GM21737 (cell line): Measurements from ENCODE around the gene NACC1.
A peak's percentile ranks its signal among the peaks of the same experiment; 100 is the strongest.

ENCODE experiments used
- ATAC-seq: cut with Tn5 transposase; IDR thresholded peaks from one replicate; pipeline ENCODE4 v1.9.1; 2021; ENCODE audit warnings: mild to moderate bottlenecking, moderate library complexity; ENCODE audit not compliant: unreplicated experiment

NACC1 gene

GRCh38 chr19:13117772-13118423, at the start of gene NACC1:
Gene NACC1, plus strand, starts transcription at chr19:13118264. Its CDS starts 16,944 bp downstream, at chr19:13135208.
- ATAC-seq, result peak; percentile 66

- no peak for ATAC-seq
Observed at GRCh38 chr19:13069415-13070359, 48.4 kb upstream of the NACC1 start.

GRCh38 chr19:13070425-13071140, 47.5 kb upstream of the NACC1 start:
- ATAC-seq, result no peak

GRCh38 chr19:13071444-13072187, 46.4 kb upstream of the NACC1 start:
- ATAC-seq, result no peak

DNA sequence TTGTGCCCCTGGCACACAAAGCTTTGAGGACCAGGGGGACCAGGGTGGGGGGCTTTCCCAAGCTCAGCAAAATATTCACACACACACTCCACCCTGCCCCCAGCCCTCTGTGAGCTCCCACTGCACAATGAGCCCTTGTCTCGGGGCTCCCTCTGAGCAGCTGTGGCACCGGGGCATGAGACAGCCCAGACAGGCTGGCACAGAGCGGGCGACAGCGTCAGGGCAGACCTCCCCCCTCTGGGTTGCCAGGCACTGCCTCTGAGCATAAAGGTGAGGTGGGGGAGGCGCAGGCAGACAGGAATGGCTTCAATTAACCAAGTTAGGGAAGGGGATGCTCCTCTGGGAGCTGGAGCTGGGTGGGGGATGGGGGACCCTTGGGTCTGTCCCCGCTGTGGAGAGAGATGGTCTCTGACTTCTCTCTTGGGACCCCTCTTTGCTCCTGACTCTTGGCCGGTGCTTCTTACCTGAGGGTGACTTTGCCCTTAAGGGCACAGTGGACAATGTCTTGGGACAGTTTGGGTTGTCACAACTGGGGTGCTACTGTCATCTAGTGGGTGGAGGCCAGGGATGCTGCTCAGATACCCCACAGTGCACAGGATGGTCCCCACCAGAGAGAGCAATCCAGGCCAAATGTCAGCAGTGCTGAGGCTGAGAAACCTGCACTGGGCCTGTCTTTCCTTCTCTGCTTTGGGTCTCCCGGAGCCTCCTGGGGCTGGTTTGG, 45.7 kb upstream of the NACC1 start:
- ATAC-seq, result no peak

GRCh38 chr19:13073263-13073662, 44.8 kb upstream of the NACC1 start:
- ATAC-seq, result no peak

GRCh38 chr19:13074378-13074777, 43.7 kb upstream of the NACC1 start:
- no peak for ATAC-seq

- no peak for ATAC-seq
Observed at GRCh38 chr19:13076320-13076719, 41.7 kb upstream of the NACC1 start.

- ATAC-seq, result no peak
Observed at GRCh38 chr19:13076787-13077186, 41.3 kb upstream of the NACC1 start.

- no peak for ATAC-seq
Observed at GRCh38 chr19:13077240-13077639, 40.8 kb upstream of the NACC1 start.

DNA sequence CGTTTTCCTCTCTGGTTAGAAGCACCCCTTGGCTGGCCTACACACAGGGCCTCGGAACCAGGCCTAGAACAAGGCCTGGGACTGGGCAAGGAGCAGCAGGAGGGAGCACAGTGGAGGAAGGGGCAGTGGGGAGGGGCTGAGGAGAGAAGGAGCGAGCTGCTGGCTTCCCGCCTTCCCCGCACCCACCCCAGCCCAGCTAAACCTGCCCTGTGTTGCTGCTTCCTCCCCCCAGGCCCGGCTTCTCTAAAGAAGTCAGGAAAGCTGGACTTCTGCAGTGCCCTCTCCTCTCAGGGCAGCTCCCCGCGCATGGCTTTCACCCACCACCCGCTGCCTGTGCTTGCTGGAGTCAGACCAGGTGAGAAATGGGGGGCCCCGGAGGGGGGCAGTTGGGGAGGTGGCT, 39.7 kb upstream of the NACC1 start:
- ATAC-seq, result no peak

DNA sequence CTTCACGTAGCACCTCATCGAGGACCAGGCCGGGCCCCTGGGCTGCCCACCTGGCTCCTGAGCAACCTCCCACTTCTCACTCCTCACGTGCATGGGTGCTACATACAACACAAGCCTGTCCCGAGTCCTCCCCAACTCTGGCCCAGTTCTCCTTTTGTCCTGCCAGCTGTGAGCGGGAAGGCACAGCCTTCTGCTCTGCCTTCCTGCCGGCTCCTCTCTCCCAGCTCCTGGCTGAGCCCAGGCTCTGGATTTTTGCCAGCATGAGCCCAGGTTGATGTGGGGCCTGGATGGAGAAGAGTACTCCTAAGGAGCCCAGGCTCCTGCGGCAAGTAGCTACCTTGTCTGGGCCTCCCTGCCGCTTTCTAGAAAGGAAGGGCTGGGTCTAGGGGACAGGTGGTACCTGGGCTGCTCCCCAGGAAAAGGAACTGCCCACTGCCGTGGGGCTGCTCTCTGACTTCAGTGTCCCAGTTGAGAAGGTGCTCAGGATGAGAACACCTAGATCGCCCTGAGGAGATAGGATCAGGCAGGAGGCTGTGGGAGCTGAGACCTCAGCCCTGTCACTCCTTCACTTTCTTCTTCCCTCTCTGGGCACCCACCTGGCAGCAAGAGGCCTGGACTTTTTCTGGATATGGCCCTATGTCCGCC, 39.0 kb upstream of the NACC1 start:
- ATAC-seq, result no peak

DNA sequence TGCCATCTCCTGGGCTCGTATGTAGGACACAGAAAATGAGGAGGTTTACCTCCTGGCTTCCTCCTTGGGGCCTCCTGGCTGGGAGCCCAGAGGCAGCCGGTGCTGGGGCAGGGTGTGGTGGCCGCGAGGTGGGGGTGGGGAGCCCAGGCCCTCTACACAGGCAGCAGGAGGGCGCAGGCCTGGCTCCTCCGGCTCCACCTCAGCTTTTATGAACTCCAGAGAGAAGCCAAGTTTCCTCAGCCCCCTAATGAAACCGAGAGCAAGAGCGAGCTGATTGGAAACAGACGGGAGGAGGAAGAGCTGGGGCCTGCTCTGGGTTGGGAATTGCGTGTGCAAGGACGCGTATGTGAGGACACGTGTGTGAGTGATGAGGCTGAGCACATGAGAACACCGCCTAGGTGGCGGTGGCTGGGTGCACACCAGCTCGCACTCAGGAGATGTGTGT, 38.5 kb upstream of the NACC1 start:
- ATAC-seq, result no peak

DNA sequence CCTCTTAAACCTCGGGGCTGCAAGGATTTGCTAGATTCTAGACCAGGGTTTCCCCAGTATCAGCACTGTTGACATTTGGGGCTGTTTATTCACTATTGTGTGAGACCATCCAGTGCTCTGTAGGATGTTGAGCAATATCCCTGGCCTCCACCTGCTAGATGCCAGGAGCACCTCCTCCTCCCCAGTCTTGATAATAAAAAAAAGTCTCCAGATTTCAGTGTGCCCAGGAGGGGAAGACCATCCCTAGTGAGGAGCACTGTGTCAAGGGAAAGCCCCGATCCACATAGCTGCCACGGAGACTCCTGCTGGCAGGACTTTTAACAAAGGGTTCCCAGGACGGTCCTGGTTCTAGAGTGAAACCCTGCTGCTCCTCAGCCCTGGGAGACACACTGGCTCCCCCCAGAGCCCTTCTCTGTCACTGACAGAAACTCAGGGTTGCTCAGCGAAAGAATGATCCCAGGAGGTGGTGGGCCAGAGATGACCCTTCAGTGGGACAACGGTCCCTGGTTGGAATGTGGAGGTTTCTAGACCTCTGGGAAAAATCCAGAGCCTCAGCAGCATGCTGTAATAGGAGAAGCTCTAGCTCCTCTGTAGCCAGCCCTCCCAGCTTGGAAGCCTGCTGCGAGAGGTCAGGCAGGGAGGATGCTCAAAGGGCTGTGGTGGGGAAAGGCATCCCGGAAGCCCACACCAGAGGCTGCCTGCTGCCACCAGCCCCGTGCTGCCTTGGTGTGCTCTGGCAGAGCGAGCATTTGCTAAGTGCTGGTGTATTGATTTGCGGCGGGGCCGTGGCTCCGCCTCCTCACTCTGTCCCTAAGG, 35.7 kb upstream of the NACC1 start:
- no peak for ATAC-seq

- ATAC-seq, result no peak
Observed at GRCh38 chr19:13083008-13083404, 35.1 kb upstream of the NACC1 start.

- ATAC-seq, result no peak
Observed at GRCh38 chr19:13083627-13084026, 34.4 kb upstream of the NACC1 start.

DNA sequence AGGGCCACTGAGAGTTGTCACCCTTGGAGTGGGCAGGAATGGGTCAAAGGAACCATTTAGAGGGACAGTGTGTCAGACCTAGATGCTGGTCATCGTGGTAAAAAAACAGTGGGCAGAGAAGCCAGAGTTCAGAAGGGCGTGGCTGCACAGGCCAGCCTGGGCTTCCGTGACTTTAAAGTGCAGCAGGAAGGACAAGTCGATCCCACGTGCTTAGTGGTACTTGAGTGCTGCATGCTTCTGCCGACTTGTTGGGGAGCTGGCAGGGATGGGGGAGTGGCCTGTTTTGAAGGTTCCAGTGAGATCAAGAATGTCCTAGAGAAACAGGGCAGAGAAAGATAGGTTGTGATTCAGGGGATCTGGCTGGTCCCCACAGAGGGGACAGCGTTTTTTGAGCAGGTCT, 32.4 kb upstream of the NACC1 start:
- no peak for ATAC-seq

GRCh38 chr19:13086341-13086740, 31.7 kb upstream of the NACC1 start:
- ATAC-seq, result no peak

DNA sequence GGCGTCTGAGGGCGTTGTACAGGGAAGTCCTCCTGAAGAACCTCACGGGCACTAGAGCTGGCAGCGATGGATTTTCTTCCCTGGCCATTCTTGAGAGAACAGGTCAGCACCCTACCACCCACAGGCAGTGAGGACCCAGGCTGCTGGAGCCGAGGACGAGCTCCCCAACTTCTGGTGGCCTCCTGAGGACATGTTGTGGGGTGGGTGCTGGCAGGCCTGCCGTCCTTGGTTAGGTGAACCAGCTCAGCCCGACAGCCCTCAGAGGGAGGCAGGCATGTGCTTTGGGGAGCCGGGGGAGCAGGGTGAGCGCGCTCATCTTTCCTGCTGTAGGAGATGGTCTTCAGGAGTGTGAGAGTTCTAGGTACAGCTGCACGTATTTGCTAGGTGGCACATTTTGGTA, 30.8 kb upstream of the NACC1 start:
- no peak for ATAC-seq
